GM18498 (cell line): Measurements from ENCODE around the gene HUS1.
"Not testable (repeated sequence)": the region's sequence is repeated elsewhere in the genome, so short reads cannot be mapped to it uniquely, and the experiment has no call there.

Source experiments
- ATAC-seq: cut with Tn5 transposase; IDR thresholded peaks from one replicate; pipeline ENCODE4 v1.9.1; 2021; ENCODE audit warnings: mild to moderate bottlenecking, moderate library complexity; ENCODE audit not compliant: unreplicated experiment

Gene HUS1

GRCh38 chr7:47945261-47946015 lies 34.0 kb downstream of the HUS1 start:
- peak; percentile 62 for ATAC-seq

GRCh38 chr7:47944536-47945260 lies 34.7 kb downstream of the HUS1 start:
- peak; percentile 10 for ATAC-seq

GRCh38 chr7:47943676-47944474 lies 35.5 kb downstream of the HUS1 start:
- ATAC-seq = no peak

GRCh38 chr7:47942651-47943050 lies 36.8 kb downstream of the HUS1 start:
- not testable (repeated sequence) for ATAC-seq

GRCh38 chr7:47942132-47942531 lies 37.3 kb downstream of the HUS1 start:
- ATAC-seq = no peak

DNA sequence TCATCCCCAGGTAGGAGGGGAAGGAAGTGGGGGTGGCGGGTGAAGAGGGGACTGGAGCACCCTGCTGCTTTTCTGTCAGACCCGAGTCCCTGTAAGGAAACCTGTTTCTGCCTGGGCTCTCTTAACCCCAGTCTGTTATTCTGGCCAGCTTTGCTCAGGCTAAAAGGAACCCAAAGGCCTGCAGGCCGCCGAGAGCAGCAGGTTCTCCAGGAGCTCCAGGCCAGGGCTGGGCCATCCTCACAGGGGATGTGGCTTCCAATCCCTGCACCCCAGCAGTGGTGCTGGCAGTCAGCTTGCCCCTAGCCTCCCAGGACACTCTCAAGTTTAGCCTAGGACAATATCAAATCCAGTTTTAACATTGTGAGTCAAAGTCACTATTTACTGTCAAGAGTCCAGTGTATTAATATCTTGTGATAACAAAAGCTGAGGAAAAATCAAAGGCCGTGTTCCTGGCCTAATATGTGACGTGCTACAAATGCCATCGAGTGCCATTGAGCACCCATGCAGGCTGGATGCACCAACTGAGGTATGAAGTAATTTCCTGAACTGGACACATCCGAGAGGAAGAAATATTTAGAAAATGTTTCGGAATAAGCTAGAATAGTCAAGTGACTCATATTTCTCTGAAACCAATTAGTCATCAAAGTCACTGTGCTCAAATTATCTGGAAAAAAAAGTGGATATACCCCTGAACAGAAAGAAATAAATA lies 38.1 kb downstream of the HUS1 start:
- ATAC-seq = no peak

GRCh38 chr7:47940088-47941013 lies 39.1 kb downstream of the HUS1 start:
- no peak for ATAC-seq

GRCh38 chr7:47939425-47940036 lies 39.9 kb downstream of the HUS1 start:
- no peak for ATAC-seq

DNA sequence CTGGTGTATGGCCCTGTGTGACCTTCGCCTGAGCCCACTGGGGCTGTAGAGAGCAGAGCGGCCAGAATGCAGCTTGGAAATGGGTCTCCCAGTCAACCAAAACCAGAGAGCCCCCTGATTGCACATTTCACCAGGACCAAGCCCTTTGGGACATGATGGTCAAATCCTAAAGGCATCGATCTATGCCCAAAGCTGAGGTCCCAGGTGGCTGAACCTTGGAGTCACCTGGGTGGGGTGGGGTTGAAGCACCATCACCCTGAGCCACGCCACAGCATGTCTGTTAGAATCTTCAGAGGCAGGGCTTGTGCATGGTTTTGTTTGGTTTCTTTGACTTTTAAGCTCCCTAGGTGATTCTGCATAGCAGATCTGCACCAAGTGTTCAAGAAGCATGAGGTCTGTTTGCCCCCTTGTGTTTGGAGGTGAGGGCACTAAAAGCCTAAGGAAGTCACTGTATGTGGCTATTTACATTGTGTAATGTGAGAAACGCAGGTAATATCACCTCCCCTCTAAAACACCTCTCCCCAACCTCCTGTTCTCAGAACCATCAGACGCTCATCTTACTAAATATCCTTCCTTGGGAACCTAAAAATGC lies 40.7 kb downstream of the HUS1 start:
- no peak for ATAC-seq

GRCh38 chr7:47937711-47938573 lies 41.5 kb downstream of the HUS1 start:
- peak; percentile 59 for ATAC-seq

DNA sequence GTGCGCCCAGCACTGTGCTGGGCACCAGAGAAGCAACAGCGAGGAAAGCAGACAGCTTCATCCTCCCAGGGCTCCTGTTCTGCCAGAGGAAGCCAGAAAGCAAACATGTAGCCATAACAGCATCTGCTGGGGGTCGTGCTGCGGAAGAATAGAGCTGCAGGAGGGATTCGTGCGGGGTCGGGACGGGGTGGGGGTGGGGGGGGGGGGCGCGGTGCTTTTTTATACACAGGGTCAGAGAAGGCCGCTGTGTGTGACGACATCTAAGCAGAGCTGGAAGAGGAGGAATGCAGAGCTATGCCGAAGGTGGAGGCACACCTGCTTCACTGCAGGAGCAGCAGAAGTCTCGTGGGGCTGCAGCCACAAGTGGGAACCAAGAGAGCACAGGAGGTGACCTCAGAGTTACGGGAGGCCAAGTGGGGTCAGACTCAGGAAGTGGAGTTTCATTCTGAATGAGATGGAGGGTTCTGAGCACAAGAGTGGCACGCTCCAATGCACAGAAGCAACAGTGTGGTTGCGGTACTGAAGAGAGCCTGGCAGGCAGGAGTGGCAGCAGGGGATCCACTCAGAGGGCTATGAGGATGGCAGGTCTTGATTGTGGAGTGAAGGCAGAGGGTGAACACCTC lies 42.2 kb downstream of the HUS1 start:
- ATAC-seq = peak; percentile 97

GRCh38 chr7:47936323-47936722 lies 43.1 kb downstream of the HUS1 start:
- ATAC-seq = no peak

- ATAC-seq = no peak
Observed at GRCh38 chr7:47935336-47935735, 44.1 kb downstream of the HUS1 start.

- no peak for ATAC-seq
Observed at GRCh38 chr7:47934831-47935230, 44.6 kb downstream of the HUS1 start.

GRCh38 chr7:47933215-47933614 lies 46.2 kb downstream of the HUS1 start:
- ATAC-seq = no peak

- ATAC-seq = no peak
Observed at GRCh38 chr7:47932466-47933037, 46.9 kb downstream of the HUS1 start.

DNA sequence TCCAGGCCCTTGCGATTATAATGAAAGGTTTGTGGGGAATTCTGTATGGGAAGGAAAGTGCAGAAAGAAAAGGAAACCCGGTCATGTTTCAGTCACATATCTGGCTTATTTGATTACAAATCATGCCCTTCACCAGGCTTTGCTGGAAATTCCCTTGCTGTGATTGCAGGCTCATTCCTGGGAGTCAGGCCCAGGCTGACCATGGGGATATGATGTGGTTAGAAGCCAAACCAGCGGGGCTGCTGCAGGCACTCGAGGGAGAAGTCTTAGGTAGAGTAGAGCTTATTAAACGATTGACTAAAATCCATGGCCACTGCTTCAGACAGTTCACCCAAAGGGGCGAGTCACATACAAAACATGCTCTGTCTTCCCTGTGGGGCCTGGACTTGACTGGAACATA lies 47.4 kb downstream of the HUS1 start:
- no peak for ATAC-seq
